BJ (cell line): ENCODE data around the gene UBASH3B. TPM values are rescaled to one million over a fixed set of nuclear protein-coding genes. Genes with fewer than 3 reads are reported as not detected.

ENCODE experiments used
- CTCF ChIA-PET: fragments of 350-600 bp; formaldehyde crosslinking; extraction: SDS; loops from one replicate; lab custom pipeline; 2021; ENCODE audit warnings: antibody characterized with exemption, inconsistent platforms; lab: Yijun Ruan, JAX
- POLR2A ChIA-PET: fragments of 300-600 bp; sonication (Branson Sonifier 250); formaldehyde crosslinking; extraction: SDS; loops from one replicate; lab custom pipeline; 2021; ENCODE audit warnings: antibody characterized with exemption; lab: Charles Lee
- DNase-seq: peaks from one replicate; pipeline ENCODE4 v3.0.0-alpha.2; 2011; ENCODE audit warnings: low read depth
- H3K27me3 ChIP-seq: 2 replicates; pipeline ENCODE4 v1.6.0; 2011; ENCODE audit warnings: low read length; ENCODE audit not compliant: control insufficient read depth, insufficient read depth
- H3K36me3 ChIP-seq: 2 replicates; pipeline ENCODE4 v1.5.1; 2011; ENCODE audit warnings: low read length; ENCODE audit not compliant: control insufficient read depth, insufficient read depth
- H3K4me3 ChIP-seq: 2 replicates; pipeline ENCODE4 v1.5.1; 2011; ENCODE audit warnings: low read depth, mild to moderate bottlenecking, control low read depth, low read length
- CTCF ChIP-seq: IDR thresholded peaks from 2 replicates; pipeline ENCODE4 v1.5.1; 2011; ENCODE audit warnings: low read depth, mild to moderate bottlenecking, control low read depth, inconsistent platforms, low read length, moderate library complexity; ENCODE audit not compliant: insufficient read depth
- polyA plus RNA-seq: library from polyadenylated mRNA; depleted of rRNA; stranded (reverse); fragments of >200 nt; gene quantifications from 2 replicates; pipeline ENCODE4 v1.2.3, GENCODE V29; 2011

Gene UBASH3B
- polyA plus RNA-seq, 1 experiment: 28.4 TPM

- H3K4me3 ChIP-seq: no peak overlapping the region
- H3K27me3 ChIP-seq: no peaks in the 10 kb centered on the region
- CTCF ChIA-PET: interaction anchor here (0.6 to 9.7 kb wide), 7 partner anchors 12 to 156 kb away, joined by 3 to 124 read pairs (median 3); no protein-coding TSS in a partner anchor
- POLR2A ChIA-PET: interaction anchor here (0.5 to 1.0 kb wide), 2 partner anchors 46 to 597 kb away, joined by 3 to 4 read pairs; no protein-coding TSS in a partner anchor
- H3K36me3 ChIP-seq: peaks cover 10% of the 10 kb centered on the region
- DNase-seq: peak; percentile 79
- no peak for TF ChIP-seq CTCF
Measured at GRCh38 chr11:122784325-122784955, 128.9 kb downstream of the UBASH3B start.

GRCh38 chr11:122785031-122785541, 129.6 kb downstream of the UBASH3B start:
- ChIA-PET CTCF (interaction anchor here (1.0 to 9.7 kb wide), 6 partner anchors 12 to 156 kb away, joined by 3 to 124 read pairs (median 6); no protein-coding TSS in a partner anchor), POLR2A (interaction anchor here (0.5 to 1.0 kb wide), 2 partner anchors 47 to 598 kb away, joined by 3 to 4 read pairs; no protein-coding TSS in a partner anchor)
- no peak for DNase-seq
- H3K36me3 ChIP-seq: peaks cover 11% of the 10 kb centered on the region
- TF ChIP-seq CTCF: no peak
- H3K4me3 ChIP-seq: no peak overlapping the region
- no peaks in the 10 kb centered on the region for H3K27me3 ChIP-seq

GRCh38 chr11:122786896-122787295, 131.4 kb downstream of the UBASH3B start:
- ChIA-PET POLR2A (no interaction called here), CTCF (interaction anchor here (0.9 to 9.7 kb wide), 4 partner anchors 9 to 158 kb away, joined by 3 to 124 read pairs (median 4); no protein-coding TSS in a partner anchor)
- DNase-seq: no peak
- no peak overlapping the region for H3K4me3 ChIP-seq
- H3K27me3 ChIP-seq: no peaks in the 10 kb centered on the region
- peaks cover 9% of the 10 kb centered on the region for H3K36me3 ChIP-seq
- no peak for TF ChIP-seq CTCF

GRCh38 chr11:122788781-122789535, 133.4 kb downstream of the UBASH3B start:
- peaks cover 7% of the 10 kb centered on the region for H3K36me3 ChIP-seq
- ChIA-PET CTCF (interaction anchor here (0.8 to 9.7 kb wide), 6 partner anchors 7 to 195 kb away, joined by 3 to 124 read pairs (median 5); no protein-coding TSS in a partner anchor), POLR2A (no interaction called here)
- no peaks in the 10 kb centered on the region for H3K27me3 ChIP-seq
- H3K4me3 ChIP-seq: no peak overlapping the region
- peak; percentile 18; the same call in 1 of the 2 replicates for TF ChIP-seq CTCF
- DNase-seq: no peak
